Bronchial epithelial cell (primary cell): ENCODE measurements around the gene APAF1. TPM values are rescaled to one million over a fixed set of nuclear protein-coding genes. Genes with fewer than 3 reads are reported as not detected.
"Not testable (repeated sequence)": the region's sequence is repeated elsewhere in the genome, so short reads cannot be mapped to it uniquely, and the experiment has no call there.

Experiments
- DNase-seq: peaks from one replicate; pipeline ENCODE4 v3.0.0-alpha.2; 2010; ENCODE audit warnings: low read depth
- FAIRE-seq: peaks from 2 replicates; lab custom pipeline; 2011; peaks lifted over from hg19 to GRCh38; lab: Jason Lieb, UNC
- H3K27me3 ChIP-seq: 2 replicates; pipeline ENCODE4 v1.5.1; 2011; ENCODE audit warnings: low read length; ENCODE audit not compliant: control insufficient read depth, insufficient read depth
- H3K36me3 ChIP-seq: 2 replicates; pipeline ENCODE4 v1.5.1; 2011; ENCODE audit warnings: low read length; ENCODE audit not compliant: control insufficient read depth, insufficient read depth
- H3K4me3 ChIP-seq: 2 replicates; pipeline ENCODE4 v1.5.1; 2011; ENCODE audit warnings: mild to moderate bottlenecking, low read depth, low read length, control low read depth
- total RNA-seq: library from RNA; depleted of rRNA; stranded (reverse); fragments of >200 nt; gene quantifications from 2 replicates; pipeline ENCODE4 v1.2.1, GENCODE V29; 2014
- TF ChIP-seq, protein P1 (sequence below): IDR thresholded peaks from 2 replicates; pipeline ENCODE4 v1.5.1; 2011; ENCODE audit warnings: mild to moderate bottlenecking, moderate library complexity, low read length, control low read depth, inconsistent platforms; ENCODE audit not compliant: insufficient read depth, severe bottlenecking

Gene APAF1
- total RNA-seq, 1 donor from 2014 or later: 12.4 TPM

DNA sequence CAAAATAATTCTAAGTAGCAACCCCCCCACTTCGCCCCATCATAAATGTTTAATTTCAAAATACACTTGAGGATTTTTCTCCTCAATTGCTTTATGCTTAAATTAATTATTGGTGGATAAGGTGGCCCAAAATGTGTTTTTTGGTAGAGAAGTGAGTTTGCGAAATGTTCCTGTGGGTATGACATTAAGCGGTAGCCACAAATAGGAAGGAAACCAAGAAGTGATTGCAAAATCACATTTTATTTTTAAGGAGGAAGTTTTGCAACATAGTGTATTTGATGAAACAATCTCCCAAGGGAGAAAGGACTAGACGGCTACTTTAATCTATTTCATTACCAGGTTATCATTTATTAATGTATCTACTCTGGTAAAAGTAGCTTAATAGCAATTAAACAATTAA is 26.1 kb upstream of the APAF1 start:
- TF ChIP-seq, protein P1, sequence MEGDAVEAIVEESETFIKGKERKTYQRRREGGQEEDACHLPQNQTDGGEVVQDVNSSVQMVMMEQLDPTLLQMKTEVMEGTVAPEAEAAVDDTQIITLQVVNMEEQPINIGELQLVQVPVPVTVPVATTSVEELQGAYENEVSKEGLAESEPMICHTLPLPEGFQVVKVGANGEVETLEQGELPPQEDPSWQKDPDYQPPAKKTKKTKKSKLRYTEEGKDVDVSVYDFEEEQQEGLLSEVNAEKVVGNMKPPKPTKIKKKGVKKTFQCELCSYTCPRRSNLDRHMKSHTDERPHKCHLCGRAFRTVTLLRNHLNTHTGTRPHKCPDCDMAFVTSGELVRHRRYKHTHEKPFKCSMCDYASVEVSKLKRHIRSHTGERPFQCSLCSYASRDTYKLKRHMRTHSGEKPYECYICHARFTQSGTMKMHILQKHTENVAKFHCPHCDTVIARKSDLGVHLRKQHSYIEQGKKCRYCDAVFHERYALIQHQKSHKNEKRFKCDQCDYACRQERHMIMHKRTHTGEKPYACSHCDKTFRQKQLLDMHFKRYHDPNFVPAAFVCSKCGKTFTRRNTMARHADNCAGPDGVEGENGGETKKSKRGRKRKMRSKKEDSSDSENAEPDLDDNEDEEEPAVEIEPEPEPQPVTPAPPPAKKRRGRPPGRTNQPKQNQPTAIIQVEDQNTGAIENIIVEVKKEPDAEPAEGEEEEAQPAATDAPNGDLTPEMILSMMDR: no peak
- DNase-seq: peak; percentile 20
- no peaks in the 10 kb centered on the region for H3K36me3 ChIP-seq
- FAIRE-seq: no peak
- no peaks in the 10 kb centered on the region for H3K27me3 ChIP-seq
- no peak overlapping the region for H3K4me3 ChIP-seq

GRCh38 chr12:98635657-98636323 is 9.3 kb upstream of the APAF1 start:
- peak; percentile 40 for FAIRE-seq

GRCh38 chr12:98637068-98637467 is 8.0 kb upstream of the APAF1 start:
- no peak for DNase-seq
- Histone ChIP-seq H3K4me3 (no peak overlapping the region), H3K27me3 (no peaks in the 10 kb centered on the region), H3K36me3 (no peaks in the 10 kb centered on the region)
- FAIRE-seq: no peak
- TF ChIP-seq, protein P1: no peak

More at GRCh38 chr12:98635657-98636323, 9.3 kb upstream of the APAF1 start:
- H3K36me3 ChIP-seq: no peaks in the 10 kb centered on the region
- H3K27me3 ChIP-seq: no peaks in the 10 kb centered on the region
- TF ChIP-seq, protein P1: no peak
- H3K4me3 ChIP-seq: no peak overlapping the region
- DNase-seq: peak; percentile 95

GRCh38 chr12:98638009-98638408 is 7.1 kb upstream of the APAF1 start:
- Histone ChIP-seq H3K36me3 (no peaks in the 10 kb centered on the region), H3K27me3 (no peaks in the 10 kb centered on the region), H3K4me3 (no peak overlapping the region)
- TF ChIP-seq, protein P1: no peak
- DNase-seq: no peak
- no peak for FAIRE-seq

- Histone ChIP-seq H3K27me3 (no peaks in the 10 kb centered on the region), H3K4me3 (no peak overlapping the region), H3K36me3 (no peaks in the 10 kb centered on the region)
- no peak for DNase-seq
- TF ChIP-seq, protein P1: no peak
- no peak for FAIRE-seq
Measured at GRCh38 chr12:98639491-98639890, 5.6 kb upstream of the APAF1 start.

GRCh38 chr12:98642801-98643200 is 2.3 kb upstream of the APAF1 start:
- H3K27me3 ChIP-seq, H3K4me3 ChIP-seq, DNase-seq, FAIRE-seq, H3K36me3 ChIP-seq: not testable (repeated sequence)
